ENCODE measurements around the gene HBE1.
"Not testable (repeated sequence)": the region's sequence is repeated elsewhere in the genome, so short reads cannot be mapped to it uniquely, and the experiment has no call there.

HBE1 gene

DNA sequence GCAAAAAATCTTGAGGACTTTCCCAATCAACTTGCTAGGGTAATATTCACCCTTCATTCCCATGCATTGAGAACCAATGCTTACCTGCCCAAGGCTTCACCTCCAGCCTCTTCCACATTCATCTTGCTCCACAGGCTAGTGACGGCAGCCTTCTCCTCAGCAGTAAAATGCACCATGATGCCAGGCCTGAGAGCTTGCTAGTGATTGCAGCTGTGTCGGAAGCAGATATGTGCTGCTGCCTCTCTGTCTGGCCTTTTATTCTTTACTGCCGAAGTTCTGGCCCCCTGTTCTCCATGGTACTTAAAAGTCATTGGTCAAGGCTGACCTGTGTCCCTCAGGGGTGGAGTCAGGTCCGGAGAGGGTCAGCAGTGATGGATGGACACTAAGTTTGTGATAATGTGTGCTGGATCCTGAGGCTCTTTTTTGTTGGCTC lies at the start of gene HBE1:
TSS of gene HBE1 (minus strand) at position 231 of the 433 bp plus-strand sequence. CDS start at position 176, 55 bp downstream.
- Mint-ChIP-seq H3K4me3 (no peak within 1 kb of the TSS), H3K9me3 (no peaks in the 10 kb centered on the region), H3K27ac (no peak within 1 kb of the TSS), H3K4me1 (no peaks in the 10 kb centered on the region), H3K36me3 (no peaks in the 10 kb centered on the region)
- no peak for DNase-seq (ENCODE audit: low spot score in 2 of 2)
- no peak for ATAC-seq

DNA sequence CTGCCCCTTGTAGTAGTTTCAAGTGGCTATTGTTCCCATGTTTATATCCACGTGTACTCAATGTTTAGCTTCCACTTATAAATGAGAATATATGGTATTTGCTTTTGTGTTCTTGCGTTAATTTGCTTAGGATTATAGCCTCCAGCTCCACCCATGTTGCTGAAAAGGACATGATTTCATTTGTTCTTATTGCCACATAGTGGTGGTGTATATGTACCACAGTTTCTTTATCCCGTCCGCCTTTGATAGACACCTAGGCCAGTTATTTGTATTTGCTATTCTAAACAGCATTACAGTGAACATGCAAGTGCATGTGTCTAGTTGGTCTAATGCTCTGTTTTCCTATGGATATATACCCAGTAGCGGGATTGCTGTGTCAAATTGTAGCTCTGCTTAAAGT lies 47.5 kb upstream of the HBE1 start:
- DNase-seq (ENCODE audit: low spot score in 2 of 2) (no peak), ATAC-seq (no peak)
- Mint-ChIP-seq H3K27ac (no peak overlapping the region), H3K9me3 (peaks cover 2% of the 10 kb centered on the region), H3K4me3 (no peak overlapping the region), H3K36me3 (no peaks in the 10 kb centered on the region), H3K4me1 (no peaks in the 10 kb centered on the region)

DNA sequence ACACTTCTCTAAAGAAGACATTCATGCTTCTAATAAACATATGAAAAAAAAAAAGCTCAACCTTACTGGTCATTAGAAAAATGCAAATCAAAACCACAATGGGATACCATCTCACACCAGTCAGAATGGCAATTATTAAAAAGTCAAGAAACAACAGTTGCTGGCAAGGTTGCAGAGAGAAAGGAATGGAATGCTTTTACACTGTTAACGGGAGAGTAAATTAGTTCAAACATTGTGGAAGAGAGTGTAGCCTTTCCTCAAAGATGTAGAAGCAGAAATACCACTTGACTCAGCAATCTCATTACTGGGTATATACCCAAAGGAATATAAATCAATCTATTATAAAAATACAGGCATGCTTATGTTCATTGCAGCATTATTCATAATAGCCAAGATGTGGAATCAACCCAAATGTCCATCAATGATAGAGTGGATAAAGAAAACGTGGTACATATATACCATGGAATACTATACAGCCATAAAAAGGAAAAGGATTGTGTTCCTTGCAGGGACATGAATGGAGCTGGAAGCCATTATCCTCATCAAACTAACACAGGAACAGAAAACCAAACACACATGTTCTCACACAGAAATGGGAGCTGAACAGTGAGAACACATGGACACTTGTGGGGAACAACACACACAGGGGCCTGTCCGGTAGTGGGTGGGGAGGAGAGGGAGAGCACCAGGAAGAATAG lies 43.7 kb upstream of the HBE1 start:
- not testable (repeated sequence) for H3K27ac Mint-ChIP-seq; H3K9me3 Mint-ChIP-seq; H3K4me3 Mint-ChIP-seq; H3K36me3 Mint-ChIP-seq; H3K4me1 Mint-ChIP-seq; ATAC-seq; DNase-seq (ENCODE audit: low spot score in 2 of 2)

DNA sequence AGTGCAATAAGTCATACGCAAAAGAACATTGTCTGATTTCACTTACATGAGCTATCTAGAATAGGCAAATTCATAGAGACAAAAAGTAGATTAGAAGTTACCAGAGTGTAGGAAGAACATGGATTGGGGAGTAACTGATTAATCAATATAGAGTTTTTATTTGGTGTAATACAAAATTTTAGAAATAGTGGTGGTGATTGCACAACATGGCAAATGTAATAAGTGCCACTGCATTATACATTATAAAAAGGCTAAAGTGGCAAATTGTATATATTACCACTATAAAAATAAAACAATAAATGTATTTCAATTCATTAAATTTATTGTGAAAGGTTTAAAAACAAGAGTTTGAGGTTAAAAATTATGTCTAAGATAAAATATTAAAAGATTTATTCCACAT lies 40.7 kb upstream of the HBE1 start:
- no peak for DNase-seq (ENCODE audit: low spot score in 2 of 2)
- H3K4me3 Mint-ChIP-seq, result no peak overlapping the region
- no peaks in the 10 kb centered on the region for H3K9me3 Mint-ChIP-seq
- H3K27ac Mint-ChIP-seq, result no peak overlapping the region
- no peaks in the 10 kb centered on the region for H3K4me1 Mint-ChIP-seq
- H3K36me3 Mint-ChIP-seq, result no peaks in the 10 kb centered on the region
- no peak for ATAC-seq

DNA sequence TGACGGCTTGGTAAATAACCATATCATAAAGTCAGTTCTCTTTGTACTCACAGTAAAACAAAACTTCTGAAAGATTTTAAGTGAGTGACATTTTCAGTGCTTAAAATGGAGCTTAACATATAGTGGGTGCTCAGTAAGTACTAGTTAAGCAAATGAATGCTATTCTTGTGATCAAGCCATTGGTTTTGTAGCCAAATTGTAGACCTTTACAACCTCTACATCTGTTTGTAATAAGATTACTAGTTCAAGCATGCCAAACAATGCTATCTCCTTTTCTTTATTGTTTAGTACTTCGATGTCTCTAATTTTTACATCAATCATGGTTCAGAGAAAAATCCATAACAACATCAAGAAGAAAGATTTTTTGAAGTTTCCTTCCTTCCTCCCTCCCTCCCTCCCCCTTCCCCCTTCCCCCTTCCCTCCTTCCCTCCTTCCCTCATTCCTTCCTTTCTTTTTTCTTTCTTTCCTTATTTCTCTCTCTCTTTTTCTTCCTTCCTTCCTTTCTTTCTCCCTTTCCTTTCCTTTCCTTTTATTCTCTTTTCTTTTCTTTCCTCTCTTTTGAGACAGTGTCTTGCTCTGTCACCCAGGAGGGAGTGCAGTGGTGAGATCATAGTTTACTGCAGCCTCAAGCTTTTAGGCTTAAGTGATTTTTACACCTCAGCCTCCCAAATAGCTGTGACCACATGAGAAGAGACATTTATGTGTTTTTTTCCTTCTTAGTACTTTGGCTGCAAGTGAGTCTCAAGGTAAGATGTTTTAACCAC lies 37.7 kb upstream of the HBE1 start:
- ATAC-seq, result no peak
- H3K9me3 Mint-ChIP-seq, result no peaks in the 10 kb centered on the region
- no peak overlapping the region for H3K4me3 Mint-ChIP-seq
- no peaks in the 10 kb centered on the region for H3K4me1 Mint-ChIP-seq
- no peak overlapping the region for H3K27ac Mint-ChIP-seq
- H3K36me3 Mint-ChIP-seq, result no peaks in the 10 kb centered on the region
- DNase-seq (ENCODE audit: low spot score in 2 of 2), result no peak

DNA sequence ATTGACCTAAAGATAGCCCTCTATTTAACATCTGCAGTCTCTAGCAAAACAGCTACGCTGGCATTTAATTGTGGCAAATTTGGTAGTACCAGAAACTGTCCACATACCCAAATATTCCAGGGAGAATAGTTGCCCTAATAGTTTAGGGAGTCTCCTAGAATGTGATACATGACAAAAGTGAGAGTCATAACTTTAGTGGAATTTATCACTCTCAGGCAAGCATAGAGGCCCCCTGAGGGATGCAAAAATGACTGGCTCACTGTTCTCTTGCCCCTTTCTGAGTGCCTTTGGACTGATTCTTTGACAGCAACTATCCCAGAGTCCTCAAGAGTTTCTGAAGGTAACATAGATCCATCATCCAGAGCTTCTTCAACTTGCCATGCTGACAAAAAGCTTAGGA lies 34.3 kb upstream of the HBE1 start:
- no peaks in the 10 kb centered on the region for H3K4me1 Mint-ChIP-seq
- no peak for ATAC-seq
- H3K27ac Mint-ChIP-seq, result no peak overlapping the region
- no peak overlapping the region for H3K4me3 Mint-ChIP-seq
- H3K36me3 Mint-ChIP-seq, result no peaks in the 10 kb centered on the region
- DNase-seq (ENCODE audit: low spot score in 2 of 2), result no peak
- peaks cover 5% of the 10 kb centered on the region for H3K9me3 Mint-ChIP-seq

DNA sequence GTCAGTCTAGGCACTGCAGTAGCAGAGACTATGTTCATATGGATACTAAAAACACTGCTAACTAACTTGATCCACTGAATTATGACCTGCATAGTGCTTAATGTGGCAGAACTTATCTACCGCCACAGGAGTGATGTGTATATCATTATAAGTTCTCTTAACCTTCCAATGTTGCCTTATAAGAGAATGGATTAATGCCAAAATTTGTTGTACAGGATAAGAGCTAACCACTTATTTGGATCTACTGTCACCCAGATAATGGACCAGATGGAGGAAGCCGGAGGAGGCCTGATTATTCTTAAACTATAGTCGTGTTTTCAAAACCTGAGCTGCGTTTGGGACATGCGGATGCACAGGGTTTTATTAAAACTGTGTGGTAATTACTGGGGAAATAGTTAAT lies 33.9 kb upstream of the HBE1 start:
- DNase-seq (ENCODE audit: low spot score in 2 of 2) (no peak), ATAC-seq (no peak)
- Mint-ChIP-seq H3K27ac (no peak overlapping the region), H3K9me3 (peaks cover 6% of the 10 kb centered on the region), H3K36me3 (no peaks in the 10 kb centered on the region), H3K4me3 (no peak overlapping the region), H3K4me1 (no peaks in the 10 kb centered on the region)

DNA sequence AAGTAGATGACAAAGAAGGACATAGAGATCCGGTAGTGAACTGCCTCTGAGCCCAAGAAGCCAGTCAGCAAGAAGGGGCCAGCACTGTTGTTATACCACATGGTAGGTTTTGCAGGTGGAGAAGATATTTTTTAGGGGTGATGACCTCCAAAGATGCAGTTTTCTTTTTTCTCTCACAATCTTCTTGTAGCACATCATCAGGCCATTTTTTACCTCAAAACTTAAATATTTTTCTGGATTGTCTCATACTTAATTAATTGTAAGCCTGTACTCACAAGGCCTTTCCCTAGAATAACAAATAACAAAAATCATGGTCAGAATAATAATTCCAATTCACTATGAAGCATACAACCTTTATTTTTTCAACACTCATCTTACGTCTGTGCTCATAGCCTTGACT lies 32.1 kb upstream of the HBE1 start, which contains the start of gene OR51B4:
TSS of gene OR51B4 (minus strand) at position 101 of the 400 bp plus-strand sequence. CDS start at position 101, 0 bp downstream.
- H3K4me1 Mint-ChIP-seq, result no peaks in the 10 kb centered on the region
- no peak within 1 kb of the TSS for H3K4me3 Mint-ChIP-seq
- H3K9me3 Mint-ChIP-seq, result peaks cover 6% of the 10 kb centered on the region

DNA sequence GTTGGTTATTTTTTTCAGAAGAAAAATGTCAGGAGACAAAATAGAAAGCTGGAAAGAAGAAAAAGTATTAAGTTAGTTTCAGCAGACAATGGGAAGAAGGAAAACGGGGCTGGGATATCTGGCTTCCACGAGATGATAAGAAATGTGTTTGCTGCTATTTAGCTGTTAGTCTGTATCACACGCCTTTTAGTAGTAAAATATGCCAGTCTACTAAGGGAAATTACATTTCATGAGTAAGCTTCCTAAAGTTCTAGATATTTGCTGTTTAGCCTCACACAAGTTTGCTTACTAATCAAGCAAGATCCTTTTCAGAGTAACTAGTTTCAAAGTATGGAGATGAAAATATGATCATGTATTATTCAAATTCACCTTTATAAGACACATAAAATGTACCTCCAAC lies 30.5 kb upstream of the HBE1 start:
- no peaks in the 10 kb centered on the region for H3K36me3 Mint-ChIP-seq
- no peak overlapping the region for H3K4me3 Mint-ChIP-seq
- H3K9me3 Mint-ChIP-seq, result peaks cover 6% of the 10 kb centered on the region
- no peaks in the 10 kb centered on the region for H3K4me1 Mint-ChIP-seq
- no peak overlapping the region for H3K27ac Mint-ChIP-seq
- DNase-seq (ENCODE audit: low spot score in 2 of 2), result no peak
- ATAC-seq, result no peak

More for the DNA sequence above, 32.1 kb upstream of the HBE1 start, which contains the start of gene OR51B4:
- no peaks in the 10 kb centered on the region for H3K36me3 Mint-ChIP-seq
- no peak for DNase-seq (ENCODE audit: low spot score in 2 of 2)
- ATAC-seq, result no peak
- no peak within 1 kb of the TSS for H3K27ac Mint-ChIP-seq

DNA sequence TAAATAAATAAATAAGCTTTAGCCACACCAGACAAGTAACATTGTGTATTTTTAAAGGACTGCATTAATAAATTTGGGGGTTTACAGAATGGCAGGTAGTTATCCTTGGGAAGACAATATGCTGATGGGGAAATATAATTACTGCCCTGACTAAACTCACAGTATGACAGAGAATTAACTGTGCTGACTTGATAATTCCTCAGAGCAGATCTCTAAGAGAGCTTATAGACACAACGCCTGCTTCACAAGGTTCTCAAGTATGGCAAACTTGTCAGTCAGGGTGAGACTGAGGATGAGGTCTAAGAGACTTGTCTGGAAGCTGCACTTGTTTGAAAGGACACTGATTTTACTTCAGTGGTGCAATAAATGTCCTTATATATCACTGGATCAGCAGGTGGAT lies 28.7 kb upstream of the HBE1 start:
- no peak overlapping the region for H3K4me3 Mint-ChIP-seq
- ATAC-seq (no peak), DNase-seq (ENCODE audit: low spot score in 2 of 2) (no peak)
- no peaks in the 10 kb centered on the region for H3K4me1 Mint-ChIP-seq
- no peak overlapping the region for H3K27ac Mint-ChIP-seq
- peaks cover 6% of the 10 kb centered on the region for H3K9me3 Mint-ChIP-seq
- no peaks in the 10 kb centered on the region for H3K36me3 Mint-ChIP-seq

DNA sequence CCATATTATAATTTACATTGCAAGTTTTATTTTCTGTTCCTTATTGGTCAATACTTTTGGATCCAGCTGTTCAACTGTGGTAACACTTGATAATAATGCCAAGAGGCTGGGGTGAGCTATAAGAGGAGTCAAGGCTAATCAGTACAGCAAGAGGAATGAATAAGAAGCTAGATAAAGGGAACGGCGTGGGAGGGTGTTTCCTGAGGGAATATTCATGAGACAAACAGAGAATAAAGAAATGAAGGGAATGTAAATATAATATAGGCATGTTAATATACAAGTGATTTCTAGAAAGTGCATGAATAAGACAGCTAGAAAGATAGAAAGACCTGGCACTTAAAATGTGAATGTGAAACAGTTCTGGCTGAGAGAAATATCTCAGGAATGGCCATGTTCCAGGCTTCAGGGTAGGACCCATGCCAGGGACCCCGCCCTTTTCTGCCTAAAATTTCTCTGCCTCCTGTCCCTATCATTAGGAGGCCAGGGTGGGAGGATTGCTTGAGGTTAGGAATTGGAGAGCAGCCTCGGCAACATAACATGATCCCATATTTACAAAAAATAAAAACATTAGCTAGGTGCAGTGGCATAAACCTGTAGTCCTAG lies 28.1 kb upstream of the HBE1 start:
- no peak overlapping the region for H3K27ac Mint-ChIP-seq
- H3K4me3 Mint-ChIP-seq, result no peak overlapping the region
- DNase-seq (ENCODE audit: low spot score in 2 of 2) (no peak), ATAC-seq (no peak)
- H3K36me3 Mint-ChIP-seq, result no peaks in the 10 kb centered on the region
- peaks cover 6% of the 10 kb centered on the region for H3K9me3 Mint-ChIP-seq
- H3K4me1 Mint-ChIP-seq, result no peaks in the 10 kb centered on the region

DNA sequence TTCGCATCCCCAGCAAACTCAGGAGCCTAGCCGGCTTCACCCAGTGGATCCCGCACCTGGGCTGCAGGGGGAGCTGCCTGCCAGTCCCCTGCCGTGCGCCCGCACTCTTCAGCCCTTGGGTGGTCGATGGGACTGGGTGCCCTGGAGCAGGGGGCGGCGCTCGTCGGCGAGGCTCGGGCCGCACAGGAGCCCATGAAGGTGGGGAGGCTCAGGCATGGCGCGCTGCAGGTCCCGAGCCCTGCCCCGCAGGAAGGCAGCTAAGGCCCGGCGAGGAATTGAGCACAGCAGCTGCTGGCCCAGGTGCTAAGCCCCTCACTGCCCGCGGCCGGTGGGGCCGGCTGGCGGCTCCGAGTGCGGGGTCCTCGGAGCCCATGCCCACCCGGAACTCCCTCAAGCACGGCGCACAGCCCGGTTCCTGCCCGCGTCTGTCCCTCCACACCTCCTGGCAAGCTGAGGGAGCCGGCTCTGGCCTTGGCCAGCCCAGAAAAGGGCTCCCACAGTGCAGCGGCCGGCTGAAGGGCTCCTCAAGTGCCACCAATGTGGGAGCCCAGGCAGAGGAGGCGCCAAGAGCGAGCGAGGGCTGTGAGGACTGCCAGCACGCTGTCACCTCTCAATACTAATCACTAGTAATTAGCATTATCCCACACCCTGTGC lies 24.7 kb upstream of the HBE1 start:
- not testable (repeated sequence) for H3K36me3 Mint-ChIP-seq; H3K9me3 Mint-ChIP-seq; H3K4me1 Mint-ChIP-seq; DNase-seq (ENCODE audit: low spot score in 2 of 2); ATAC-seq; H3K4me3 Mint-ChIP-seq; H3K27ac Mint-ChIP-seq

DNA sequence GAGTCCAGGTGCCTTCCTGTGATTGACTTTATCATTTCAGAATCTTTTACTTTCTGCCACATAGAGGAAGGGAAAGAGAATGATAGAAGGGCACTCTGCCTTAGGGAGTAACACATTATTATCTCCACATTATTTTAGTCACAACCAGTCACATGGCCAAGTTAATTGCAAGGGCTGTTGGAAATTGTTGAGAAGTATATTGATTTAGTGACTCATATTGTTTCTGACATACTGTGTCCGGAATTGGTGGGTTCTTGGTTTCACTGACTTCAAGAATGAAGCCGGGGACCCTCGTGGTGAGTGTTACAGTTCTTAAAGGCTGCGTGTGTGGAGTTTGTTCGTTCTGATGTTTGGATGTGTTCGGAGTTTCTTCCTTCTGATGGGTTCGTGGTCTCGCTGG lies 23.3 kb upstream of the HBE1 start:
- Mint-ChIP-seq H3K9me3 (no peaks in the 10 kb centered on the region), H3K4me1 (no peaks in the 10 kb centered on the region), H3K4me3 (no peak overlapping the region), H3K27ac (no peak overlapping the region), H3K36me3 (no peaks in the 10 kb centered on the region)
- DNase-seq (ENCODE audit: low spot score in 2 of 2) (no peak), ATAC-seq (no peak)

DNA sequence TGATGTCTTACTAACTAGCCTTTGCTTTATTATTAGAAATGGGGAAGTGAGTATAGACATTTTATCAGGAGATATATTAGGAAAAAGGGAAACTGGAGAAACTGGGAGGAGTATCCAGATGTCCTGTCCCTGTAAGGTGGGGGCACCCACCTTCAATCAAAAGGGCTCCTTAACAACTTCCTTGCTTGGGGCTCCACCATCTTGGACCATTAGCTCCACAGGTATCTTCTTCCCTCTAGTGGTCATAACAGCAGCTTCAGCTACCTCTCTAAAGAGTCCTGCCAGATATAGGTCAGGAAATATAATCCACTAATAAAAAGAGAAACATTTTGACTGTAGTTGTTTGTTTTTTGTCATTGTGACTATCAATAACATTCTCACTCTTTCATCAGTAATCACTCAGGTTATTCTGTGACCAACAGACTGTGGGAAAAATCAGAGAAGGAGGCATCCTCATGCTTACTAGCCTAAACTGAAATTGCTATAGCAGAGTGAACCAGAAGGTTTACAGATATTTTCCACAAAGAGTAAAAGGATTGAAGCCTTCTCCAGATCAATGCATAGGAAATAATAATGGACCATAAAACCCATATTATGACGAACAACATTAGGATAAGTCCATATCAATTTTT lies 21.6 kb upstream of the HBE1 start:
- Mint-ChIP-seq H3K4me1 (no peaks in the 10 kb centered on the region), H3K36me3 (no peaks in the 10 kb centered on the region), H3K27ac (no peak overlapping the region), H3K9me3 (no peaks in the 10 kb centered on the region), H3K4me3 (no peak overlapping the region)
- ATAC-seq, result peak; percentile 54
- DNase-seq (ENCODE audit: low spot score in 2 of 2), result no peak

DNA sequence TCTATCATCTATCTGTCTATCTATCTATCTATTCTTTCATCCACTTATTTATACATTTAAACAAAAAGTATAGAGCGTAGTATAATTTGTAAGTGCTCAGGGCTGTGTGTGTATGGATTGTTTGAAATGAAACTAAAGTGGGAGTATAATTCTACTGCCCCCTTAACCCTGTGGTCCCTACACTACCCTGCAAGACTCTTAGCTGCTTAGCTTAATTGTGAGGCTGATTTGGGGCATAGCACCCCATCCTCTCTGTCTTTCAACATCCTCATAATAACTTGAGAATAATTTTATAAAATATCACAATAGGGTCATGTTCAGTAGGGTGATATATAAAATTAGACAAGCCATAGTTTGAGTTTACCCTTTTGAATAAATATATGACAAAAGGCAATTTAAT lies 20.4 kb upstream of the HBE1 start:
- Mint-ChIP-seq H3K36me3 (no peaks in the 10 kb centered on the region), H3K4me3 (no peak overlapping the region), H3K4me1 (no peaks in the 10 kb centered on the region), H3K27ac (no peak overlapping the region), H3K9me3 (no peaks in the 10 kb centered on the region)
- DNase-seq (ENCODE audit: low spot score in 2 of 2) (no peak), ATAC-seq (no peak)

Data from stimulated activated effector memory CD8-positive, alpha-beta T cell treated with anti-CD3 and anti-CD28 coated beads, Interleukin-12 subunit alpha, Interleukin-12 subunit beta, amount 100 ng/mL, for 72 hours (primary cell).